Renal pelvis (tissue), 4 donors: ENCODE results near the gene PDE4A. TPM values are rescaled to one million over a fixed set of nuclear protein-coding genes. Genes with fewer than 3 reads are reported as not detected.
A peak's percentile ranks its signal among the peaks of the same experiment; 100 is the strongest.
"Not testable (repeated sequence)": the region's sequence is repeated elsewhere in the genome, so short reads cannot be mapped to it uniquely, and the experiment has no call there.

ENCODE experiments used
- DNase-seq: peaks from one replicate; pipeline ENCODE4 v3.0.0-alpha.2; 2013
- polyA plus RNA-seq, 3 donors: library from polyadenylated mRNA; unstranded; fragments of 120-200 nt; gene quantifications; one replicate each; pipeline ENCODE4 v1.2.1, GENCODE V29; 2013; ENCODE audit not compliant: insufficient read length in 3 of 3

Gene PDE4A
- polyA plus RNA-seq, 3 donors: 2.0 to 2.6 (median 2.1) TPM

GRCh38 chr19:10402441-10403038, 17.8 kb upstream of the PDE4A start:
- no peak for DNase-seq

- peak; percentile 95 for DNase-seq
Observed at GRCh38 chr19:10403137-10404021, 17.0 kb upstream of the PDE4A start, which contains the start of gene CDC37. Gene CDC37, minus strand, starts transcription at chr19:10403542. Its CDS starts 63 bp downstream, at chr19:10403479.

- no peak for DNase-seq
Observed at GRCh38 chr19:10404888-10405820, 15.2 kb upstream of the PDE4A start.

- no peak for DNase-seq
Observed at GRCh38 chr19:10406191-10406590, 14.1 kb upstream of the PDE4A start.

- no peak for DNase-seq
Observed at GRCh38 chr19:10407096-10407495, 13.2 kb upstream of the PDE4A start.

GRCh38 chr19:10408511-10409283, 11.6 kb upstream of the PDE4A start:
- DNase-seq: no peak

- not testable (repeated sequence) for DNase-seq
Observed at GRCh38 chr19:10411224-10411623, 9.1 kb upstream of the PDE4A start.

GRCh38 chr19:10412257-10412977, 7.9 kb upstream of the PDE4A start:
- DNase-seq: no peak

GRCh38 chr19:10416083-10416379, 4.3 kb upstream of the PDE4A start:
- DNase-seq: no peak

- DNase-seq: peak; percentile 64
Observed at GRCh38 chr19:10416380-10417257, 3.7 kb upstream of the PDE4A start.

GRCh38 chr19:10417541-10418234, 2.6 kb upstream of the PDE4A start:
- DNase-seq: no peak

GRCh38 chr19:10418235-10418484, 2.2 kb upstream of the PDE4A start:
- no peak for DNase-seq

- no peak for DNase-seq
Observed at GRCh38 chr19:10418485-10419199, 1.7 kb upstream of the PDE4A start.

- DNase-seq: no peak
Observed at GRCh38 chr19:10419200-10419645, 1.1 kb upstream of the PDE4A start.

GRCh38 chr19:10419646-10420443, 493 bp upstream of the PDE4A start:
- no peak for DNase-seq

- no peak for DNase-seq
Observed at GRCh38 chr19:10421240-10422045, 1.1 kb downstream of the PDE4A start.

- no peak for DNase-seq
Observed at GRCh38 chr19:10422046-10422461, 1.7 kb downstream of the PDE4A start.
